Peyer's patch (tissue), 4 donors: Measurements from ENCODE around the gene NGEF.

Experiments
- CTCF ChIP-seq, 6 experiments: fragments of 450-650 bp in 4 of 6; fragments of 200-600 bp in 2 of 6; sonication (generic) in 1 of 6; IDR thresholded peaks; one replicate each; pipeline ENCODE4 v1.5.1; 2017 to 2019; ENCODE audit warnings: antibody characterized with exemption in 6 of 6, mild to moderate bottlenecking in 3 of 6, moderate library complexity in 1 of 6
- POLR2A ChIP-seq, 2 donors: fragments of 450-650 bp; IDR thresholded peaks; one replicate each; pipeline ENCODE4 v1.5.1; 2017; ENCODE audit warnings: antibody characterized with exemption in 2 of 2, mild to moderate bottlenecking in 2 of 2, moderate library complexity in 2 of 2

- TF ChIP-seq CTCF (IDR thresholded peaks at IDR 0.05) (no peak), POLR2A (IDR thresholded peaks at IDR 0.05) (no peak)
Observed at GRCh38 chr2:233033672-233034071, 20.6 kb upstream of the NGEF start.
